Measurements from ENCODE around the gene THSD4.

DNA sequence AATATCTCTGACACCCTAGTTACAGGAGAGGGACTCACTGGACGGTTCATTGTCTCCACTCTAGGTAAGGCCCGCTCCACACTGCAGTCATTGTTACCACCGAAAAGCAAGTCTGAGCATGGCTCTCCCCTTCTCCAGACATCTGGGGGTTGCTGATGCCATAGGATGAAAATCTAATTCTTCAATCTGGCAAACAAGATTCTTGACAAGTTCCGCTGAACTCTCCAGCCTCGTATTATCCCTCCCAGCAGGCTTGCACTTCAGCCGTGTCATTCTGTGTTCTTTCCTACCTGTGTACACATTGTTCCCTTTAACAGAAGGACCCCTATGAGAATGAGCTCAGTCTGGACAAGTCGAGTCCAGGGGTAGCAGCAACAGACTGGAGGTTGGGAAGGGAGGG lies 542.8 kb downstream of the THSD4 start:
- TF ChIP-seq, protein P1, sequence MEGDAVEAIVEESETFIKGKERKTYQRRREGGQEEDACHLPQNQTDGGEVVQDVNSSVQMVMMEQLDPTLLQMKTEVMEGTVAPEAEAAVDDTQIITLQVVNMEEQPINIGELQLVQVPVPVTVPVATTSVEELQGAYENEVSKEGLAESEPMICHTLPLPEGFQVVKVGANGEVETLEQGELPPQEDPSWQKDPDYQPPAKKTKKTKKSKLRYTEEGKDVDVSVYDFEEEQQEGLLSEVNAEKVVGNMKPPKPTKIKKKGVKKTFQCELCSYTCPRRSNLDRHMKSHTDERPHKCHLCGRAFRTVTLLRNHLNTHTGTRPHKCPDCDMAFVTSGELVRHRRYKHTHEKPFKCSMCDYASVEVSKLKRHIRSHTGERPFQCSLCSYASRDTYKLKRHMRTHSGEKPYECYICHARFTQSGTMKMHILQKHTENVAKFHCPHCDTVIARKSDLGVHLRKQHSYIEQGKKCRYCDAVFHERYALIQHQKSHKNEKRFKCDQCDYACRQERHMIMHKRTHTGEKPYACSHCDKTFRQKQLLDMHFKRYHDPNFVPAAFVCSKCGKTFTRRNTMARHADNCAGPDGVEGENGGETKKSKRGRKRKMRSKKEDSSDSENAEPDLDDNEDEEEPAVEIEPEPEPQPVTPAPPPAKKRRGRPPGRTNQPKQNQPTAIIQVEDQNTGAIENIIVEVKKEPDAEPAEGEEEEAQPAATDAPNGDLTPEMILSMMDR (conservative IDR thresholded peaks at IDR 0.05; ENCODE audit: low read length) = no peak
- TF ChIP-seq EZH2phosphoT487 (IDR thresholded peaks at IDR 0.05; ENCODE audit: borderline replicate concordance) = no peak

All from Loucy (cell line).